SK-N-SH treated with all-trans-retinoic acid at 6 μM for 48 hours (cell line): Measurements from ENCODE around the gene FAM171A1.
"Not testable (repeated sequence)": the region's sequence is repeated elsewhere in the genome, so short reads cannot be mapped to it uniquely, and the experiment has no call there.

Experiments used
- ATAC-seq: fragments of 200-7000 bp; cut with Tn5 transposase; 3 replicates; pipeline ENCODE4 v1.9.1; 2020; ENCODE audit warnings: mild to moderate bottlenecking, moderate library complexity
- ARNTL ChIP-seq: fragments of 450-650 bp; formaldehyde crosslinking; IDR thresholded peaks from 2 replicates; pipeline ENCODE4 v1.5.0; 2020; ENCODE audit warnings: low read depth, mild to moderate bottlenecking, moderate library complexity, borderline replicate concordance
- BACH2 ChIP-seq: fragments of 250-450 bp; sonication (Bioruptor Pico); IDR thresholded peaks from 2 replicates; pipeline ENCODE4 v1.9.0; 2021; ENCODE audit warnings: mild to moderate bottlenecking, borderline replicate concordance
- CREB5 ChIP-seq: fragments of 250-450 bp; sonication (Bioruptor Pico); IDR thresholded peaks from 2 replicates; pipeline ENCODE4 v1.5.1; 2020; ENCODE audit warnings: low read depth, mild to moderate bottlenecking, moderate library complexity
- CSDC2 ChIP-seq: fragments of 250-450 bp; sonication (Bioruptor Pico); IDR thresholded peaks from 2 replicates; pipeline ENCODE4 v1.5.0; 2020; ENCODE audit warnings: mild to moderate bottlenecking, moderate library complexity
- CSRNP3 ChIP-seq: fragments of 250-450 bp; sonication (Bioruptor Pico); IDR thresholded peaks from 2 replicates; pipeline ENCODE4 v1.5.1; 2021; ENCODE audit warnings: mild to moderate bottlenecking, moderate library complexity
- ESRRG ChIP-seq: fragments of 250-450 bp; sonication (Bioruptor Pico); IDR thresholded peaks from 2 replicates; pipeline ENCODE4 v1.6.1; 2021; ENCODE audit warnings: mild to moderate bottlenecking
- GLIS3 ChIP-seq: fragments of 250-450 bp; sonication (Bioruptor Pico); IDR thresholded peaks from 2 replicates; pipeline ENCODE4 v1.5.0; 2020; ENCODE audit warnings: mild to moderate bottlenecking, moderate library complexity
- ISL1 ChIP-seq: fragments of 250-450 bp; sonication (Bioruptor Pico); IDR thresholded peaks from 2 replicates; pipeline ENCODE4 v2.1.2; 2022; ENCODE audit warnings: mild to moderate bottlenecking, moderate library complexity
- OSR1 ChIP-seq: fragments of 250-450 bp; sonication (Bioruptor Pico); IDR thresholded peaks from 2 replicates; pipeline ENCODE4 v1.8.0; 2022; ENCODE audit warnings: moderate library complexity, mild to moderate bottlenecking, inconsistent platforms
- PATZ1 ChIP-seq: fragments of 250-450 bp; sonication (Bioruptor Pico); IDR thresholded peaks from 2 replicates; pipeline ENCODE4 v1.8.0; 2020; ENCODE audit warnings: mild to moderate bottlenecking, moderate library complexity, borderline replicate concordance
- POU6F1 ChIP-seq: fragments of 250-450 bp; sonication (Bioruptor Pico); IDR thresholded peaks from 2 replicates; pipeline ENCODE4 v1.8.0; 2021; ENCODE audit warnings: low read depth, mild to moderate bottlenecking, moderate library complexity, borderline replicate concordance
- PPARA ChIP-seq: fragments of 250-450 bp; sonication (Bioruptor Pico); IDR thresholded peaks from 2 replicates; pipeline ENCODE4 v1.5.0; 2020; ENCODE audit warnings: mild to moderate bottlenecking, borderline replicate concordance
- RARB ChIP-seq: fragments of 250-450 bp; sonication (Bioruptor Pico); IDR thresholded peaks from 2 replicates; pipeline ENCODE4 v1.8.0; 2021; ENCODE audit warnings: mild to moderate bottlenecking, moderate library complexity
- TOX ChIP-seq: fragments of 250-450 bp; sonication (Bioruptor Pico); IDR thresholded peaks from 2 replicates; pipeline ENCODE4 v1.8.0; 2021; ENCODE audit warnings: mild to moderate bottlenecking, moderate library complexity, borderline replicate concordance
- TSHZ2 ChIP-seq: fragments of 250-450 bp; sonication (Bioruptor Pico); IDR thresholded peaks from 2 replicates; pipeline ENCODE4 v1.5.0; 2020; ENCODE audit warnings: mild to moderate bottlenecking, moderate library complexity
- ZC3H10 ChIP-seq: fragments of 250-450 bp; sonication (Bioruptor Pico); IDR thresholded peaks from 2 replicates; pipeline ENCODE4 v1.5.1; 2021; ENCODE audit warnings: mild to moderate bottlenecking, moderate library complexity
- ZFP3 ChIP-seq: fragments of 250-450 bp; sonication (Bioruptor Pico); IDR thresholded peaks from 2 replicates; pipeline ENCODE4 v1.5.0; 2020; ENCODE audit warnings: mild to moderate bottlenecking, moderate library complexity
- ZFP30 ChIP-seq: fragments of 450-650 bp; formaldehyde crosslinking; IDR thresholded peaks from 2 replicates; pipeline ENCODE4 v1.5.0; 2022; ENCODE audit warnings: mild to moderate bottlenecking, moderate library complexity
- ZNF565 ChIP-seq: fragments of 450-650 bp; formaldehyde crosslinking; conservative IDR thresholded peaks from 2 replicates; pipeline ENCODE4 v1.5.0; 2020; ENCODE audit warnings: low read depth, mild to moderate bottlenecking, moderate library complexity
- ZNF70 ChIP-seq: fragments of 450-650 bp; formaldehyde crosslinking; IDR thresholded peaks from 2 replicates; pipeline ENCODE4 v1.5.0; 2020; ENCODE audit warnings: mild to moderate bottlenecking, moderate library complexity
- ZNF8 ChIP-seq: fragments of 450-650 bp; formaldehyde crosslinking; IDR thresholded peaks from 2 replicates; pipeline ENCODE4 v1.5.0; 2020; ENCODE audit warnings: mild to moderate bottlenecking, moderate library complexity

FAM171A1 gene

GRCh38 chr10:15305161-15305560, 65.9 kb downstream of the FAM171A1 start:
- ATAC-seq = no peak
- TF ChIP-seq ZNF70 (CRISPR knock-in tag) = no peak
- TF ChIP-seq TOX (CRISPR knock-in tag) = no peak
- TF ChIP-seq RARB = no peak
- TF ChIP-seq CSDC2 (CRISPR knock-in tag) = no peak
- no peak for TF ChIP-seq ARNTL (CRISPR knock-in tag)
- no peak for TF ChIP-seq CREB5 (CRISPR knock-in tag)
- no peak for TF ChIP-seq ZFP3
- TF ChIP-seq, all 23 proteins: peak for 0

- ATAC-seq = not testable (repeated sequence)
Observed at GRCh38 chr10:15302188-15302956, 68.7 kb downstream of the FAM171A1 start.

- TF ChIP-seq ESRRG (CRISPR knock-in tag) (no peak), PATZ1 (CRISPR knock-in tag) (no peak), GLIS3 (CRISPR knock-in tag) (no peak), ZFP30 (no peak), POU6F1 (CRISPR knock-in tag) (no peak), CSDC2 (CRISPR knock-in tag) (no peak), CSRNP3 (no peak), RARB (no peak), ZNF565 (CRISPR knock-in tag) (no peak), OSR1 (CRISPR knock-in tag) (no peak), CREB5 (CRISPR knock-in tag) (no peak), PPARA (CRISPR knock-in tag) (no peak), ISL1 (CRISPR knock-in tag) (no peak), ZNF8 (CRISPR knock-in tag) (no peak), TOX (CRISPR knock-in tag) (no peak), BACH2 (CRISPR knock-in tag) (no peak)
- no peak for ATAC-seq
Observed at GRCh38 chr10:15300697-15301096, 70.4 kb downstream of the FAM171A1 start.

GRCh38 chr10:15300145-15300544, 70.9 kb downstream of the FAM171A1 start:
- no peak for ATAC-seq
- TF ChIP-seq POU6F1 (CRISPR knock-in tag) = no peak
- no peak for TF ChIP-seq TOX (CRISPR knock-in tag)
- no peak for TF ChIP-seq ZNF565 (CRISPR knock-in tag)
- TF ChIP-seq TSHZ2 (CRISPR knock-in tag) = no peak
- TF ChIP-seq CSDC2 (CRISPR knock-in tag) = no peak
- TF ChIP-seq ZC3H10 = no peak
- no peak for TF ChIP-seq GLIS3 (CRISPR knock-in tag)
- TF ChIP-seq CREB5 (CRISPR knock-in tag) = no peak
- no peak for TF ChIP-seq RARB
- TF ChIP-seq ARNTL (CRISPR knock-in tag) = no peak
- no peak for TF ChIP-seq ZNF70 (CRISPR knock-in tag)
